Transverse colon (tissue), 4 donors: ENCODE data around the gene PRPF19. TPM values are rescaled to one million over a fixed set of nuclear protein-coding genes. Genes with fewer than 3 reads are reported as not detected.

Experiments
- DNase-seq: peaks from one replicate; pipeline ENCODE4 v3.0.0-alpha.2; 2019
- H3K27ac ChIP-seq, 4 donors: fragments of 200-600 bp; sonication (generic); 2 replicates each; pipeline ENCODE4 v1.5.1; 2016 to 2018; ENCODE audit warnings: inconsistent platforms in 4 of 4
- H3K27me3 ChIP-seq: fragments of 200-600 bp; sonication (generic); 2 replicates; pipeline ENCODE4 v1.5.1; 2017; ENCODE audit warnings: inconsistent platforms
- H3K36me3 ChIP-seq, 4 donors: fragments of 200-600 bp; sonication (generic); 2 replicates each; pipeline ENCODE4 v1.5.1; 2017 to 2019; ENCODE audit warnings: inconsistent platforms in 4 of 4
- H3K4me1 ChIP-seq, 4 donors: fragments of 200-600 bp; sonication (generic); 2 replicates each; pipeline ENCODE4 v1.5.1; 2017 to 2020; ENCODE audit warnings: inconsistent platforms in 4 of 4
- H3K4me3 ChIP-seq, 4 donors: fragments of 200-600 bp; sonication (generic); 1 replicate in 1 of 4; 2 replicates in 3 of 4; pipeline versions ENCODE4 v1.5.1 to v1.6.1; 2017 to 2019; ENCODE audit warnings: inconsistent platforms in 4 of 4
- H3K9me3 ChIP-seq, 2 donors: fragments of 200-600 bp; sonication (generic); 2 replicates each; pipeline ENCODE4 v1.5.1; 2017 to 2019; ENCODE audit warnings: inconsistent platforms in 2 of 2
- CTCF ChIP-seq, 5 experiments: fragments of 200-600 bp in 3 of 5; fragments of 450-650 bp in 2 of 5; sonication (generic) in 3 of 5; IDR thresholded peaks; 1 replicate in 2 of 5; 2 replicates in 3 of 5; pipeline ENCODE4 v1.5.1; 2016 to 2017; ENCODE audit warnings: antibody characterized with exemption in 5 of 5, inconsistent platforms in 3 of 5, mild to moderate bottlenecking in 2 of 5, moderate library complexity in 1 of 5
- EP300 ChIP-seq: sonication (generic); formaldehyde crosslinking; IDR thresholded peaks from one replicate; pipeline ENCODE4 v1.6.1; 2017; ENCODE audit warnings: antibody characterized with exemption, low read depth
- POLR2A ChIP-seq: fragments of 450-650 bp; IDR thresholded peaks from one replicate; pipeline ENCODE4 v1.6.1; 2016; ENCODE audit warnings: antibody characterized with exemption, mild to moderate bottlenecking, moderate library complexity
- POLR2AphosphoS5 ChIP-seq, 3 donors: sonication (generic); formaldehyde crosslinking; IDR thresholded peaks; one replicate each; pipeline ENCODE4 v1.6.1; 2016; ENCODE audit warnings: antibody characterized with exemption in 3 of 3
- WGBS, 2 donors: methylation state at CpG; one replicate each; pipeline ENCODE4 v1.1.5; 2018; ENCODE audit warnings: low coverage in 1 of 2; 5-methylcytosine and 5-hydroxymethylcytosine counted together
- in situ Hi-C, 4 donors: fragments of 200-750 bp; cut with MboI; loops; one replicate each; pipeline versions ENCODE4 v1.15.0 to v1.15.1; 2017; ENCODE audit warnings: low sequenced_read_pairs in 3 of 4, low pct_ligation_motif_present in 1 of 4, low pct_unique_long_range_greater_than_20kb in 1 of 4
- intact Hi-C: fragments of 100-400 bp; cut with DNase I; formaldehyde crosslinking; loops from one replicate; pipeline ENCODE4 v1.15.1; 2023; ENCODE audit warnings: low total_unique reads
- total RNA-seq, 4 donors: library from RNA; depleted of rRNA; stranded (reverse); fragments of >200 nt; gene quantifications; one replicate each; pipeline ENCODE4 v1.1.0, GENCODE V29; 2016

Gene PRPF19
- total RNA-seq, 4 donors from 2014 or later = 15.5 to 70.3 (median 42.8) TPM

- TF ChIP-seq POLR2A (no peak), POLR2AphosphoS5 (IDR thresholded peaks at IDR 0.05) (no peak), EP300 (no peak), CTCF (IDR thresholded peaks at IDR 0.05) (no peak)
- intact Hi-C loops = no loop called here
- Histone ChIP-seq H3K4me1 (peaks cover 0 to 15% (median 4%) of the 10 kb centered on the region in 4 donors), H3K27ac (peak within 1 kb of the TSS in 2 of 4 donors; percentile 47 to 65), H3K9me3 (no peaks in the 10 kb centered on the region), H3K27me3 (no peaks in the 10 kb centered on the region), H3K36me3 (no peaks in the 10 kb centered on the region), H3K4me3 (peak within 1 kb of the TSS in 2 of 4 donors; percentile 6 to 21)
- WGBS, 2 donors = 46 to 72% methylated on average over 3 to 14 of the region's 14 CpGs
- in situ Hi-C loops = no loop called here
- DNase-seq = peak; percentile 26
Measured at GRCh38 chr11:60855726-60856633, 50.4 kb downstream of the PRPF19 start, which contains the start of gene PTGDR2. TSS of gene PTGDR2 (minus strand) at chr11:60855950. CDS start at chr11:60853722, 2,228 bp downstream.

- H3K27me3 ChIP-seq = no peaks in the 10 kb centered on the region
- 56% methylated on average over 8 of the region's 8 CpGs; no CpG with 5 or more reads in 1 of the 2 donors for WGBS, 2 donors
- DNase-seq = no peak
Measured at GRCh38 chr11:60854847-60855725, 51.3 kb downstream of the PRPF19 start.

GRCh38 chr11:60854140-60854846 lies 52.1 kb downstream of the PRPF19 start:
- Histone ChIP-seq H3K4me1 (peaks cover 0 to 15% (median 4%) of the 10 kb centered on the region in 4 donors), H3K27me3 (no peaks in the 10 kb centered on the region), H3K4me3 (peak overlapping the region in 2 of 4 donors; percentile 2 to 21), H3K9me3 (no peaks in the 10 kb centered on the region), H3K36me3 (peaks cover 0 to 9% (median 4%) of the 10 kb centered on the region in 4 donors), H3K27ac (peak overlapping the region in 1 of 4 donors; percentile 65)
- DNase-seq = no peak
- TF ChIP-seq EP300 (no peak), POLR2A (no peak), CTCF (IDR thresholded peaks at IDR 0.05) (no peak), POLR2AphosphoS5 (IDR thresholded peaks at IDR 0.05) (no peak)
- intact Hi-C loops = no loop called here
- WGBS, 2 donors = 67 to 73% methylated on average over 3 to 8 of the region's 8 CpGs
- in situ Hi-C loops = no loop called here

More at GRCh38 chr11:60854847-60855725, 51.3 kb downstream of the PRPF19 start:
- peak overlapping the region in 2 of 4 donors; percentile 47 to 65 for H3K27ac ChIP-seq
- TF ChIP-seq CTCF (IDR thresholded peaks at IDR 0.05) = no peak
- TF ChIP-seq POLR2AphosphoS5 (IDR thresholded peaks at IDR 0.05) = no peak
- no peak for TF ChIP-seq EP300
- TF ChIP-seq POLR2A = no peak
- peaks cover 0 to 15% (median 4%) of the 10 kb centered on the region in 4 donors for H3K4me1 ChIP-seq
- peak overlapping the region in 2 of 4 donors; percentile 6 to 21 for H3K4me3 ChIP-seq
- H3K9me3 ChIP-seq = no peaks in the 10 kb centered on the region
- intact Hi-C loops = no loop called here
- in situ Hi-C loops = no loop called here
- peaks cover 0 to 4% (median under 1%) of the 10 kb centered on the region in 4 donors for H3K36me3 ChIP-seq
